SH-SY5Y (cell line): ENCODE measurements around the gene SMYD3.

Source experiments
- GATA2 ChIP-seq: IDR thresholded peaks from 2 replicates; pipeline ENCODE4 v1.6.1; 2011; ENCODE audit warnings: mild to moderate bottlenecking, low read depth, low read length
- GATA3 ChIP-seq: IDR thresholded peaks from 2 replicates; pipeline ENCODE4 v1.6.1; 2011; ENCODE audit warnings: low read depth, mild to moderate bottlenecking, low read length, moderate library complexity

- TF ChIP-seq GATA3 (no peak), GATA2 (no peak)
Measured at GRCh38 chr1:245903851-245904250, 603.2 kb downstream of the SMYD3 start.
